SK-N-SH treated with all-trans-retinoic acid at 6 μM for 48 hours (cell line): ENCODE measurements around the gene CEP350.

ENCODE experiments used
- CREB5 ChIP-seq: fragments of 250-450 bp; sonication (Bioruptor Pico); IDR thresholded peaks from 2 replicates; pipeline ENCODE4 v1.5.1; 2020; ENCODE audit warnings: low read depth, mild to moderate bottlenecking, moderate library complexity
- GLIS3 ChIP-seq: fragments of 250-450 bp; sonication (Bioruptor Pico); IDR thresholded peaks from 2 replicates; pipeline ENCODE4 v1.5.0; 2020; ENCODE audit warnings: mild to moderate bottlenecking, moderate library complexity
- OSR1 ChIP-seq: fragments of 250-450 bp; sonication (Bioruptor Pico); IDR thresholded peaks from 2 replicates; pipeline ENCODE4 v1.8.0; 2022; ENCODE audit warnings: moderate library complexity, mild to moderate bottlenecking, inconsistent platforms
- PATZ1 ChIP-seq: fragments of 250-450 bp; sonication (Bioruptor Pico); IDR thresholded peaks from 2 replicates; pipeline ENCODE4 v1.8.0; 2020; ENCODE audit warnings: mild to moderate bottlenecking, moderate library complexity, borderline replicate concordance
- POU6F1 ChIP-seq: fragments of 250-450 bp; sonication (Bioruptor Pico); IDR thresholded peaks from 2 replicates; pipeline ENCODE4 v1.8.0; 2021; ENCODE audit warnings: low read depth, mild to moderate bottlenecking, moderate library complexity, borderline replicate concordance
- PPARA ChIP-seq: fragments of 250-450 bp; sonication (Bioruptor Pico); IDR thresholded peaks from 2 replicates; pipeline ENCODE4 v1.5.0; 2020; ENCODE audit warnings: mild to moderate bottlenecking, borderline replicate concordance
- RARB ChIP-seq: fragments of 250-450 bp; sonication (Bioruptor Pico); IDR thresholded peaks from 2 replicates; pipeline ENCODE4 v1.8.0; 2021; ENCODE audit warnings: mild to moderate bottlenecking, moderate library complexity
- TOX ChIP-seq: fragments of 250-450 bp; sonication (Bioruptor Pico); IDR thresholded peaks from 2 replicates; pipeline ENCODE4 v1.8.0; 2021; ENCODE audit warnings: mild to moderate bottlenecking, moderate library complexity, borderline replicate concordance
- ZC3H10 ChIP-seq: fragments of 250-450 bp; sonication (Bioruptor Pico); IDR thresholded peaks from 2 replicates; pipeline ENCODE4 v1.5.1; 2021; ENCODE audit warnings: mild to moderate bottlenecking, moderate library complexity
- ZFP3 ChIP-seq: fragments of 250-450 bp; sonication (Bioruptor Pico); IDR thresholded peaks from 2 replicates; pipeline ENCODE4 v1.5.0; 2020; ENCODE audit warnings: mild to moderate bottlenecking, moderate library complexity
- ZFP30 ChIP-seq: fragments of 450-650 bp; formaldehyde crosslinking; IDR thresholded peaks from 2 replicates; pipeline ENCODE4 v1.5.0; 2022; ENCODE audit warnings: mild to moderate bottlenecking, moderate library complexity
- ZNF565 ChIP-seq: fragments of 450-650 bp; formaldehyde crosslinking; conservative IDR thresholded peaks from 2 replicates; pipeline ENCODE4 v1.5.0; 2020; ENCODE audit warnings: low read depth, mild to moderate bottlenecking, moderate library complexity
- ZNF8 ChIP-seq: fragments of 450-650 bp; formaldehyde crosslinking; IDR thresholded peaks from 2 replicates; pipeline ENCODE4 v1.5.0; 2020; ENCODE audit warnings: mild to moderate bottlenecking, moderate library complexity

GRCh38 chr1:180103819-180104218 lies 149.2 kb downstream of the CEP350 start:
- TF ChIP-seq ZFP3 (CRISPR knock-in tag) (no peak), CREB5 (CRISPR knock-in tag) (no peak), ZFP30 (CRISPR knock-in tag) (no peak), OSR1 (CRISPR knock-in tag) (no peak), POU6F1 (CRISPR knock-in tag) (no peak), ZNF565 (CRISPR knock-in tag) (no peak), GLIS3 (CRISPR knock-in tag) (no peak), PATZ1 (CRISPR knock-in tag) (no peak), TOX (no peak), ZNF8 (CRISPR knock-in tag) (no peak), PPARA (CRISPR knock-in tag) (no peak), RARB (CRISPR knock-in tag) (no peak), ZC3H10 (CRISPR knock-in tag) (no peak)
